ENCODE results near the gene CYP8B1.

CYP8B1 gene

GRCh38 chr3:42851228-42851834, 24.3 kb downstream of the CYP8B1 start:
- no peak for DNase-seq

GRCh38 chr3:42850263-42850662, 25.4 kb downstream of the CYP8B1 start:
- no peak for DNase-seq

GRCh38 chr3:42849017-42849416, 26.7 kb downstream of the CYP8B1 start:
- DNase-seq, result no peak

GRCh38 chr3:42847731-42848130, 27.9 kb downstream of the CYP8B1 start:
- no peak for DNase-seq

- DNase-seq, result no peak
Measured at GRCh38 chr3:42846685-42847522, 28.8 kb downstream of the CYP8B1 start.

GRCh38 chr3:42844815-42845214, 30.9 kb downstream of the CYP8B1 start:
- DNase-seq, result no peak

GRCh38 chr3:42844412-42844713, 31.3 kb downstream of the CYP8B1 start:
- no peak for DNase-seq

GRCh38 chr3:42843713-42844411, 31.8 kb downstream of the CYP8B1 start:
- no peak for DNase-seq

GRCh38 chr3:42841332-42841731, 34.3 kb downstream of the CYP8B1 start:
- no peak for DNase-seq

- DNase-seq, result peak; percentile 13
Measured at GRCh38 chr3:42839616-42840015, 36.1 kb downstream of the CYP8B1 start.

GRCh38 chr3:42838571-42838970, 37.1 kb downstream of the CYP8B1 start:
- no peak for DNase-seq

- DNase-seq, result no peak
Measured at GRCh38 chr3:42836150-42837123, 39.2 kb downstream of the CYP8B1 start.

- DNase-seq, result peak; percentile 72
Measured at GRCh38 chr3:42831321-42831713, 44.4 kb downstream of the CYP8B1 start.

- no peak for DNase-seq
Measured at GRCh38 chr3:42830437-42831320, 45.0 kb downstream of the CYP8B1 start.

- DNase-seq, result no peak
Measured at GRCh38 chr3:42829628-42830436, 45.8 kb downstream of the CYP8B1 start.

GRCh38 chr3:42829083-42829627, 46.5 kb downstream of the CYP8B1 start:
- no peak for DNase-seq

GRCh38 chr3:42827654-42828053, 48.0 kb downstream of the CYP8B1 start:
- no peak for DNase-seq

GRCh38 chr3:42827023-42827422, 48.7 kb downstream of the CYP8B1 start:
- DNase-seq, result no peak

GRCh38 chr3:42826141-42826540, 49.5 kb downstream of the CYP8B1 start:
- DNase-seq, result no peak

GRCh38 chr3:42823351-42823750, 52.3 kb downstream of the CYP8B1 start:
- no peak for DNase-seq

GRCh38 chr3:42822828-42823227, 52.9 kb downstream of the CYP8B1 start:
- no peak for DNase-seq
